Large intestine (tissue), 3 donors: ENCODE data around the gene CDC42SE2. TPM values are rescaled to one million over a fixed set of nuclear protein-coding genes. Genes with fewer than 3 reads are reported as not detected.

ENCODE experiments used
- DNase-seq, 2 donors: peaks; one replicate each; pipeline versions ENCODE4 v3.0.0 to v3.0.0-alpha.2; 2013
- H3K27ac ChIP-seq: one replicate; pipeline ENCODE4 v1.5.1; 2013; ENCODE audit warnings: low read length
- H3K27me3 ChIP-seq: 2 replicates; pipeline ENCODE4 v1.6.1; 2013; ENCODE audit warnings: low read length; ENCODE audit not compliant: control insufficient read depth, insufficient read depth
- H3K36me3 ChIP-seq: 2 replicates; pipeline ENCODE4 v1.6.1; 2013; ENCODE audit warnings: low read length; ENCODE audit not compliant: control insufficient read depth, insufficient read depth
- H3K4me1 ChIP-seq: one replicate; pipeline ENCODE4 v1.6.1; 2013; ENCODE audit warnings: low read length; ENCODE audit not compliant: control insufficient read depth, insufficient read depth
- H3K4me3 ChIP-seq: one replicate; pipeline ENCODE4 v1.5.1; 2013; ENCODE audit warnings: low read length
- H3K9me3 ChIP-seq: one replicate; pipeline ENCODE4 v1.6.1; 2013; ENCODE audit warnings: mild to moderate bottlenecking, low read depth, low read length, moderate library complexity; ENCODE audit not compliant: control insufficient read depth
- WGBS: methylation state at CpG from one replicate; pipeline ENCODE4 v1.1.5; 2013; ENCODE audit warnings: low lambda C conversion rate; ENCODE audit not compliant: insufficient coverage; 5-methylcytosine and 5-hydroxymethylcytosine counted together
- polyA plus RNA-seq: library from polyadenylated mRNA; unstranded; fragments of 120-200 nt; gene quantifications from one replicate; pipeline ENCODE4 v1.2.1, GENCODE V29; 2013

CDC42SE2 gene
- polyA plus RNA-seq, 1 donor: 46.2 TPM

DNA sequence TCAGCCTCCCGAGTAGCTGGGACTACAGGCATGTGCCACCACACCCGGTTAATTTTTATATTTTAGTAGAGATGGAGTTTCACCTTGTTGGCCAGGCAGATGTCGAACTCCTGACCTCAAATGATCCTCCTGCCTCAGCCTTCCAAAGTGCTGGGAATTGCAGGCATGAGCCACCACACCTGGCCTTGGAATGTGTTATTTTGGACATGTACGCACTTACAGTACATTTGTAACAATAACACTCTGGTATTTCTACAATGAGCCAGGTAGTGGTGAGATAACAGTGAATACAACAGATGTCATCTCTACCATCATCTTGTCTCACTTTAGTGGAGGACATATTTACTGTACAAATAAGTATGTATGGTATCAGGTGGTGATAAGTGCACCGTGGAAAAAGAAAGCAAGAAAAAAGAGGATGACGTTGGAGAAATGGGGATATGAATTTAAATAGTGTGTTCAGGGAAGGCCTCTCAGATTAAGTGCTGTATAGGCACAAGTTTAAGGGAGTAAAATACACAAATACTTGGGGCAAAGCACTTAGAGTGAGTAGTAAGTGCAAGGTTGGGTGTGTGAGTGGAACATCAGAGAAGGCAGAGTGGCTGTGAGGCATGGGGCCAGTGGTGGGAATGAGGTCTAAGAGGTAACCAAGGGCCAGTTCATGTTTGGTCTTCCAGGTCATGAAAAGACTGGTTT is 100.1 kb downstream of the CDC42SE2 start:
- 100% methylated on average over 1 of the region's 6 CpGs for WGBS
- Histone ChIP-seq H3K4me1 (no peaks in the 10 kb centered on the region), H3K27ac (no peak overlapping the region), H3K9me3 (no peaks in the 10 kb centered on the region), H3K27me3 (no peaks in the 10 kb centered on the region), H3K4me3 (no peak overlapping the region), H3K36me3 (peaks cover 16% of the 10 kb centered on the region)
- DNase-seq: no peak

DNA sequence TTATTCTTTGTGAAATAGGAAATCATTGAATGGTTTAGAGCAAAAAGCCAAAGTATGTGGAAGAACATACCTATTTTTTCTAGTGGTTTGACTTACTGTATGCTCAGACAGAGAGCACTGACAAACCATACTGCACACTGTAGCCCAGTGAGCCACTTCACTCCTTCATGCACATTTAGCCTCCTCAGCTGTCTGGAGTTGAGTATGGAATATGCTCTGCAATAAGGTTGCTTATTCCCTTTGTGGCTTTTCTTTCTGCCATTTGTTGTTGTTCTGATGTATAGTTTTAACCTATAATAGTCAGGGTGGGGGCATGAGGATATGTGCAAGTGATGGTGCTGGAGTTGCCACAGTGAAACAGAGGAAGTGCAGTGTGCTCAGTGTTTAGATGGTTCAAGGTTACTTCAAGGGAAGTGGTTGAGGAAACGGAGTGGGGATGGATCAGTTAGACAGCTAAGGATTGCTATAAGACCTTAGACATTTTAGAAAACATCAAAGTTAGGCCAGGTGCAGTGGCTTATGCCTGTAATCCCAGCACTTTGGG is 100.7 kb downstream of the CDC42SE2 start:
- no peak for DNase-seq
- H3K27ac ChIP-seq: no peak overlapping the region
- WGBS: no CpG with 5 or more reads among the region's 1 CpG
- H3K4me1 ChIP-seq: no peaks in the 10 kb centered on the region
- peaks cover 12% of the 10 kb centered on the region for H3K36me3 ChIP-seq
- no peak overlapping the region for H3K4me3 ChIP-seq
- no peaks in the 10 kb centered on the region for H3K27me3 ChIP-seq
- no peaks in the 10 kb centered on the region for H3K9me3 ChIP-seq

GRCh38 chr5:131366428-131366827 is 102.6 kb downstream of the CDC42SE2 start:
- Histone ChIP-seq H3K4me1 (no peaks in the 10 kb centered on the region), H3K27ac (no peak overlapping the region), H3K9me3 (no peaks in the 10 kb centered on the region), H3K36me3 (peaks cover 6% of the 10 kb centered on the region), H3K27me3 (no peaks in the 10 kb centered on the region), H3K4me3 (no peak overlapping the region)
- WGBS: 100% methylated on average over 1 of the region's 3 CpGs
- no peak for DNase-seq

GRCh38 chr5:131367219-131367860 is 103.5 kb downstream of the CDC42SE2 start:
- H3K27me3 ChIP-seq: no peaks in the 10 kb centered on the region
- no peak overlapping the region for H3K27ac ChIP-seq
- H3K4me1 ChIP-seq: no peaks in the 10 kb centered on the region
- DNase-seq: no peak
- no peaks in the 10 kb centered on the region for H3K36me3 ChIP-seq
- 100% methylated on average over 1 of the region's 4 CpGs for WGBS
- H3K4me3 ChIP-seq: no peak overlapping the region
- H3K9me3 ChIP-seq: no peaks in the 10 kb centered on the region

DNA sequence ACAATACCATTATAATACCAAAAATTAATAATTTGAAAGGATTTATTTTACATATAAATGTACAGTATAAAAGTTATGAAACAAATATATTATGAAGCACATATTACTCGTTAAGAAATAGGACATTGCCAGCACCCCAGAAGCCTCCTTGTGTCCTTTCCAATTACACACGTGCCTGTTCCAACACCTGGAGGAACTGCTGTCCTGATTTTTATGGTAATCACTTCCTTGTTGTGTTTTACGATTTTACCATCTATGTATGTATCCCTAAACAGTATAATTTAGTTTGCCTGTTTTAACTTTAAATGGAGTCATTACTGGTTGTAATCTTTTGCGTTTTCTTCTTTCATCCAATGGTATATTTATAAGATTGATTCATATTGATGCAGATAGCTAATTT is 105.0 kb downstream of the CDC42SE2 start:
- no peak for DNase-seq
- 94% methylated on average over 4 of the region's 4 CpGs for WGBS
- no peak overlapping the region for H3K4me3 ChIP-seq

DNA sequence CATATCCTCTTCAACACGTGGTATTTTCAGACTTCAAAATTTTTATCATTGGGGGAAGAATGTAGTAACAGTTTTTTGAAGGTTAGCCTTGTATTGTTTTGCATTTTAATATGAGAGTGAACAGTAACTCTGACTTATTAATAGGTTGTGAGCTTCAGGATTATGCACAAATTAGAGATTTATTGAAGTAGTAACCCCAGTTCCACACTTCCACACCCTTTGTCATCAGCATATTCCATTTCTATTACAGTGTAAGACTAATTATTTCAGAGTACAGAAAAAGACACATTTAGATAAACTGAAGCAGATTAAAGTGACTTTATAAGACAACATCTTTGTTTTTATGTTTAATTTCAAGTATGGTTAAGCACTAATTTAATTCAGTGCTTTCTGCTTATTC is 105.7 kb downstream of the CDC42SE2 start:
- WGBS: 80% methylated on average over 1 of the region's 1 CpG
- H3K4me3 ChIP-seq: no peak overlapping the region
- no peak overlapping the region for H3K27ac ChIP-seq
- H3K9me3 ChIP-seq: no peaks in the 10 kb centered on the region
- H3K27me3 ChIP-seq: no peaks in the 10 kb centered on the region
- peaks cover 3% of the 10 kb centered on the region for H3K36me3 ChIP-seq
- H3K4me1 ChIP-seq: no peaks in the 10 kb centered on the region
- DNase-seq: no peak

More for the DNA sequence above, 105.0 kb downstream of the CDC42SE2 start:
- Histone ChIP-seq H3K4me1 (no peaks in the 10 kb centered on the region), H3K36me3 (peaks cover 3% of the 10 kb centered on the region), H3K27ac (no peak overlapping the region), H3K27me3 (no peaks in the 10 kb centered on the region), H3K9me3 (no peaks in the 10 kb centered on the region)

DNA sequence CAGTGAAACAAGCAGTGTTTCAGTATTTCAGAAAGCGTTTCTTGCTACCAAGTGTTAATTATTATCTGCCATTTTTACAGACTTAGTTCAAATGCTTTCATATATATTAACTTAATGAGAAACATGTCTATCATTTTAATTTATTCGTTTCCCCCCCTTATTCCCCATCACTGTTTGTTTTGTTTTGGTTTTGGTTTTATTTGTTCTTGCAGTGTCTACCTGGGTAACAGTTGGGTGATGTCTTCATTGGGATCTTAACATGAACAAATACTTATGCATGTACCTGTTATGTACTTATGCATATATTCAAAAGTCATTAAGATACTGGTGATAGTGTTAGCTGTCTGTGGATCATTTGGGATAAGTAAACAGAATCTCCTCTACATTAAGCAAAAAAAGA is 108.0 kb downstream of the CDC42SE2 start:
- 94% methylated on average over 2 of the region's 2 CpGs for WGBS
- no peak overlapping the region for H3K27ac ChIP-seq

GRCh38 chr5:131373265-131373664 is 109.4 kb downstream of the CDC42SE2 start:
- DNase-seq: no peak
- Histone ChIP-seq H3K9me3 (no peaks in the 10 kb centered on the region), H3K27me3 (no peaks in the 10 kb centered on the region), H3K27ac (no peak overlapping the region), H3K4me3 (no peak overlapping the region), H3K36me3 (peaks cover 3% of the 10 kb centered on the region), H3K4me1 (no peaks in the 10 kb centered on the region)
- 90% methylated on average over 3 of the region's 5 CpGs for WGBS

More for the DNA sequence above, 108.0 kb downstream of the CDC42SE2 start:
- Histone ChIP-seq H3K4me3 (no peak overlapping the region), H3K4me1 (no peaks in the 10 kb centered on the region), H3K27me3 (no peaks in the 10 kb centered on the region), H3K36me3 (peaks cover 3% of the 10 kb centered on the region), H3K9me3 (no peaks in the 10 kb centered on the region)
- no peak for DNase-seq

GRCh38 chr5:131375351-131375750 is 111.5 kb downstream of the CDC42SE2 start:
- WGBS: 100% methylated on average over 1 of the region's 2 CpGs
- Histone ChIP-seq H3K27me3 (no peaks in the 10 kb centered on the region), H3K27ac (no peak overlapping the region), H3K4me1 (no peaks in the 10 kb centered on the region), H3K4me3 (no peak overlapping the region), H3K9me3 (no peaks in the 10 kb centered on the region), H3K36me3 (peaks cover 3% of the 10 kb centered on the region)
- DNase-seq: no peak

DNA sequence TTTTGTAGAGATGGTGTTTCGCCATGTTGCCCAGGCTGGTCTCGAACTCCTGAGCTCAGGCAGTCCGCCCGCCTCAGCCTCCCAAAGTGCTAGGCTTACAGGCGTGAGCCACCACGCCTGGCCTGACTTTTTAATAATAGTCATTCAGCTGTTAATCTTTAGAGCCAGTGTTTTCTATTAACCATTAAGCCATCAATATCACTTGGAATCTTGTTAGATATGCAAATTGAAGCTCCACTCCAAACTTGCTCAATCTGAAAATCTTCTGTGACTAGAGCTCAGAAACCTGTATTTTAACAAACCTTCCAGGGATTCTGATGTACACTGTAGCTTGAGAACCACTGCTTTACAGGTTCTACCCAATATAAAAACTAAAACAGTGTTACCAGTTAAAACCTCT is 113.5 kb downstream of the CDC42SE2 start:
- H3K27me3 ChIP-seq: no peaks in the 10 kb centered on the region
- DNase-seq: no peak
- H3K36me3 ChIP-seq: peaks cover 3% of the 10 kb centered on the region
- no peaks in the 10 kb centered on the region for H3K4me1 ChIP-seq
- no peaks in the 10 kb centered on the region for H3K9me3 ChIP-seq
- no peak overlapping the region for H3K27ac ChIP-seq
- WGBS: 93% methylated on average over 5 of the region's 6 CpGs
- H3K4me3 ChIP-seq: no peak overlapping the region
